HG02588 (cell line): ENCODE results near the gene NOS3.
A peak's percentile ranks its signal among the peaks of the same experiment; 100 is the strongest.
"Not testable (repeated sequence)": the region's sequence is repeated elsewhere in the genome, so short reads cannot be mapped to it uniquely, and the experiment has no call there.

ENCODE experiments used
- ATAC-seq: cut with Tn5 transposase; IDR thresholded peaks from one replicate; pipeline ENCODE4 v1.9.1; 2021; ENCODE audit warnings: mild to moderate bottlenecking, moderate library complexity; ENCODE audit not compliant: unreplicated experiment

The NOS3 gene

GRCh38 chr7:151013733-151014497 lies 23.1 kb downstream of the NOS3 start:
- ATAC-seq: no peak

DNA sequence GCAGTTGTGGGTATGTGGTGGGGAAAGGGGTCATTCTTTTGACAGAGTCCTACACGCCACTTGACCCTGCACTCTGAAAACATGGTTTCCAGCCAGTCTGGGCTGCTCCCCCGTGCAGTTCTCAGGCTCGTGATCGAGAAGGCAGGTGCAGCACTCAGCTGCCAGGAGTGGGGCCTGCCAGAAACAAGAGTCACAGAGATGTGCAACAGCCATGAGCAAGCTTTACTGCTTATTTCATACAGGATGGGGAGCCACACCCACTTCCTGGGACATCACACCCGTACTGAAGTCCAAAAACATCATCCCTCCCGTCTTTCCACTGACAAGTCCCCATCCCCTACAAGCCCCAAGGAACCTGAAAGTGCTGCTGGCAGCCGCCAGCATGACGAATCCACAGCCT lies 24.1 kb downstream of the NOS3 start:
- ATAC-seq: no peak

DNA sequence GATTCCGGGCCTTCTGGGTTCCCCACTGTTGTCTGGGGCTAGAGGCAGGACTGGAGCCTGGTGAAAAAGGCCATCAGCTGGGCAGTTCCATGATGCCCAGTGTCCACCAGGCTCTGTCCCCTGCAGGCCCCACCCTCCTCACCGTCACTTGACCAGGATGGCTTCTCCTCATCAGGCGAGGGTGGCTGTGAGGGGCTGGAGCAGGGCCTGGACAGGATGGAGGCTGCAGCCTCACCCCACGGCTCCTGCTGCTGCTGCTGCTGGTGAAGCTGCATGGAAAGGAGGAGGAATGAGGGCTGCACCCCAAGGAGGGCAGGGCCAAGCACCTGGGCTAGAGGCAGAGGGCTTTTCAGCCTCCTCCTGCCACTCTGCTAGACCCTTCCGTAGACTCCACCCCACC lies 25.1 kb downstream of the NOS3 start:
- ATAC-seq: no peak

- no peak for ATAC-seq
Measured at GRCh38 chr7:151016505-151016904, 25.7 kb downstream of the NOS3 start.

- no peak for ATAC-seq
Measured at GRCh38 chr7:151016942-151017341, 26.1 kb downstream of the NOS3 start.

DNA sequence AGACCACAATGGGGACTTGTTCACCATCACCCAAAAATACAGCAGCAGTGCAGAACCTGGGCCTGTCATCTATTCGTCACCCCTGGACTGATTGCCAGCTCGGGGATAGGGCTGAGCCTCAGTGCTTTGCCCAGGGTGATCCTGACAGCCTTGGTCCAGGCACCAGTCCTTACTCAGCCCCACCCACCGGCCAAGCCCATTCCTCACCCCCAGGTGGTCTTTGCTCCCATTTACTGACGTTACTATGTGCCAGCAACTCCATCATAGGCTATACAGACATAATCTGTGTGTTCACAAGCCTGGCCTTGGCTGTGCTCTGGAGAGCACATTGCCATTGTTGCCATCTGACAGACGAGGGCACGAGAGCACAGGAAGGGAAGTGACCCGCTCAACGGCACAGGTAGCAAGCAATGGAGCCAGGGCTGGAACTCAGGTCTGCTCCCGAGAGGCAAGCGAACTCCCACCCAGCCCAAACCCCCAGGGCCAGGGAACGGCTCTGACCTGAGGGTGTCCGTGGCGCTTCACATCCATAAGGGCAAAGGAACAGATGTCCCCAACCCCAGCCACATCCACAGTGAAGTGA lies 26.6 kb downstream of the NOS3 start:
- no peak for ATAC-seq

GRCh38 chr7:151017953-151018420 lies 27.2 kb downstream of the NOS3 start:
- peak; percentile 57 for ATAC-seq

DNA sequence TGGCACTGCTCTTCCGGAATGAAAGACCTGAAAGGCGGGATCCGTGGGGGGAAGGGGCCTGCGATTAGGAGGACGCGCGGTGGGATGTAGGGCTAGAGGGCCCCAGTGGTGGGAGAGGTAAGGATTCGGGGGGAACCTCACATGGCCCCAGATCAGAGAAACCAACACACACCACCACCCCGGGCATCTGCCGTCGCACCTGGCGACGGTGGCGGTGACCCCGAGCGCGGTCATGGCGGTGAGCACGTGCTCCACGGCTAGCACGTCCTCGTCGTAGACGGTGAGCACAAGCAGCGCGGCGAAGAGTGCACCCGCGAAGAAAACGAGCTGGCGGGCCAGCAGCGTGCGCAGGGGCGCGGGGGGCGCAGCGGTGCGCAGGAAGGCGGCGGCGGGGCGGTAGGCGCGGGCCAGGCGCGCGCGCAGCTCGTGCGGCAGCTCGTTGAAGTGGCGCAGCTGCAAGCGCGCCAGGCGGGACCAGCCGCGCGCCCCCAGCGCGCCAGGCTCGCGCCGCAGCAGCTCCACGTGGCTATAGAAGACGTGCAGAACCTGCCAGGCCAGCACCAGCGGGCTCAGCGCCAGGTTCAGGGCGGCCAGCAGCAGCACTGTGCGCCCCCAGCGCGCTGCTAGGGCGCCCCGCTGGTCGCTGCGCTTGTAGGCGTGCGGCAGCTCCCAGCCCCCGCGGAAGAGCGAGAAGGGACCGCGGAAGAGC lies 27.8 kb downstream of the NOS3 start:
- ATAC-seq: no peak

DNA sequence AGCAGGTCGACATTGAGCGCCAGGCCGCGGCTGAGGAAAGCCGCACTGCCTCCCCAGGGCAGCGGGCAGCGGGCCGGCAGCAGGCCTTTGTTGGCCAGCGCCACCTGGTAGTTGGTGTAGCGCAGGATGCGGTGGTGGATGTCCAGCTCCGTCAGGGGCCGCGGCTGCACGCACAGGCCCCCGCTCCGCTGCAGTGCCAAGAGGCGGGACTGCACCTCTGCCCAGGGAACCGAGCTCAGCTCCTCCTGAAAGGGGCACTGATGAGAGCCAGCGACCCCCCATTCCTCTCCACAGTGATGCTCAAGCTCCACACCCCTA lies 28.3 kb downstream of the NOS3 start:
- no peak for ATAC-seq

GRCh38 chr7:151020231-151020630 lies 29.4 kb downstream of the NOS3 start:
- no peak for ATAC-seq

- ATAC-seq: no peak
Measured at GRCh38 chr7:151023232-151023631, 32.4 kb downstream of the NOS3 start.

GRCh38 chr7:151024435-151025056 lies 33.7 kb downstream of the NOS3 start, which contains the start of gene ATG9B:
Gene ATG9B (minus strand): TSS chr7:151024494. CDS start chr7:151024423, 71 bp downstream.
- ATAC-seq: no peak

DNA sequence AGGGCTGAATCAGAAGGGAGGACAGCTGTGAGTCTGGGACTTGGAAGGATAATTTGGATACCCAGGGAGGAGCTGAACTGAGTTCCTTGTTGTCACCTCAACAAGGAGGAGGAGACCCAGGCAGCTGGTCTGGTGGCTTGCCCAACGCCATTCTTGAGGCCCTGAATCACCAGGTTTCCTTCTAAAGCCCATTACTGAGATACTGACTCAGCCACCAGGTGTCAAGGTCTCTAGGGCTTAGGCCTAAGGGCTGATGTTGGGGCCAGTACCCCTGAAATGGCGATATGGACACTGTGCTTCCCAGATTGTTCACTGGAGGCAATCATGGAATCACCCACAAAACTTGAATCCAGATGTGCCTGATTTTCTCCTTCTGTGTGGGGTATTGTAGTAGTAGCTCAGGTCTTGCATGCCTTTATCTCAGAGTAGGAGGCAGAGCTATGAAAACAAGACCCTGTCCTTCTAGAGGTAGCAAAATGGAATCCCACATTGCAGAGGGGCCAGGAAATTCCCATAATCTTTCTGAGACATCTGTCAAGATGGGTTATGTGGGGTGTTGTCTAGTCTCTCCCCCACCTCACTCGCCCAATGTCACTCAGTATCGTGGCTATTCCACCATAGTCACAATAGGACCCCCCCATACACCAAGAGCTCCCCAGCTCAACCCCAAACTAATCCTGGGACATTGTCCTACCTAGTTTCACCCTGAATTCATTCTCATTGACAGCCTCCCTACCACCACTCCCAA lies 35.3 kb downstream of the NOS3 start:
- ATAC-seq: no peak

DNA sequence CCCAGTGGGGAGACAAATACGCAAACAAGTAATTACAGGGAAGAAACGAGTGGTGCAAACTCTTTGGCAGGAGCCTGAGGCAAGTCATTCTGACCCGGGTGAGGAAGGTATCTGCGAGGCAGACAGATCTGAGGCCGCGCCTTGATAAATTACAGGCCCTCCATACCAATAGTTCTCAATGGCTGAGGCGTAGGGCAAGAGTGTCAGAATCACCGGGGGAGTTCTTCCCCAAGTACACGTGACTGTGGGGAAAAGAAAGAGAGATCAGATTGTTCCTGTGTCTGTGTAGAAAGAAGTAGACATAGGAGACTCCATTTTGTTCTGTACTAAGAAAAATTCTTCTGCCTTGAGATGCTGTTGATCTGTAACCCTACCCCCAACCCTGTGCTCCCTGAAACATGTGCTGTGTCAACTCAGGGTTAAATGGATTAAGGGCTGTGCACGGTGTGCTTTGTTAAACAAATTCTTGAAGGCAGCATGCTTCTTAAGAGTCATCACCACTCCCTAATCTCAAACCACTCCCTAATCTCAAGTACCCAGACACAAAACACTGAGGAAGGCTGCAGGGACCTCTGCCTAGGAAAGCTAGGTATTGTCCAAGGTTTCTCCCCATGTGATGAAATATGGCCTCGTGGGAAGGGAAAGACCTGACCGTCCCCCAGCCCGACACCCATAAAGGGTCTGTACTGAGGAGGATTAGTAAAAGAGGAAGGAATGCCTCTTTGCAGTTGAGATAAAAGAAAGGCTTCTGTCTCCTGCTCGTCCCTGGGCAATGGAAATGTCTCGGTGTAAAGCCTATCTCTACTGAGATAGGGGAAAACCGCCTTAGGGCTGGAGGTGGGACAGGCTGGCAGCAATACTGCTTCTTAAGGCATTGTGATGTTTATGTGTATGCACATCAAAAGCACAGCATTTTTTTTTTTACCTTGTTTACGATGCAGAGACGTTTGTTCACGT lies 36.2 kb downstream of the NOS3 start:
- not testable (repeated sequence) for ATAC-seq

GRCh38 chr7:151027728-151028130 lies 36.9 kb downstream of the NOS3 start:
- peak; percentile 3 for ATAC-seq

DNA sequence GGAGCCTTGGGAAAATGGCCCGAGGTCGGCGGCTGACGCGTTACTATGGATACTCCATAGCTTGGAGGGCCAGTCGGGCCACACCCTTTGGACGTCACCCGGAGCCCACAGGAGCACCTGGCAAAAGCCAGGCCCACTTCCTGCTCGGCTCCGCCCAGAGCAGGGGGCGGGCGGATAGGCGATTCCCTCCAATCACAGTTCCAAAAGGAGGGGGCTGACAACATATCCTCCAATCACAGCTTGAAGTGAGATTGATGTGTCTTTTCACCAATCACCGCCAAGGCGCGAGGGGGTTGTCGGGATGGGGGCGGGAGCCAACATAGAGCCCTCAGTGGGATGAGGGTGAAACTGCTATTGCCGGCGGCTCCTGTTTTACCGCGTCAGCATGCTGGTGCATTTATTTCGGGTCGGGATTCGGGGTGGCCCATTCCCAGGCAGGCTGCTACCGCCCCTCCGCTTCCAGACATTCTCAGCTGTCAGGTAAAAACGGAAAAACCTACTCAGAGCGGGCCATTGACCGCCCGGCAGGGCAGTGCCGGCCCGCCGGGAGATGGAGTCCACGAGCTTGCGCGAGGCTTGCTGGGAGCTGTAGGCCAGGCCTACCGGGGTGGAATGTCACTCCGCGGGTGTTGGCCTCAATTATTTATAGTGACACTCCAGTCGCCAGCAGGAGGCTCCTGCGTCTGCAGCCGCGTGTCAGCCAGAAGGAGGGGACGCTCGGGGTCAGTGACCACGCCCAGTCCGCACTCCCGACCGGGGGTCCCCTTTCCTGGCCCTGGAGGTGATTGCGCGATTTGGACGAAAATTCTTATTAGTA lies 37.5 kb downstream of the NOS3 start, which contains the start of gene ABCB8:
TSS of gene ABCB8 (plus strand) at position 320 of the 817 bp plus-strand sequence. CDS start at position 386, 66 bp downstream.
- ATAC-seq: peak; percentile 98

DNA sequence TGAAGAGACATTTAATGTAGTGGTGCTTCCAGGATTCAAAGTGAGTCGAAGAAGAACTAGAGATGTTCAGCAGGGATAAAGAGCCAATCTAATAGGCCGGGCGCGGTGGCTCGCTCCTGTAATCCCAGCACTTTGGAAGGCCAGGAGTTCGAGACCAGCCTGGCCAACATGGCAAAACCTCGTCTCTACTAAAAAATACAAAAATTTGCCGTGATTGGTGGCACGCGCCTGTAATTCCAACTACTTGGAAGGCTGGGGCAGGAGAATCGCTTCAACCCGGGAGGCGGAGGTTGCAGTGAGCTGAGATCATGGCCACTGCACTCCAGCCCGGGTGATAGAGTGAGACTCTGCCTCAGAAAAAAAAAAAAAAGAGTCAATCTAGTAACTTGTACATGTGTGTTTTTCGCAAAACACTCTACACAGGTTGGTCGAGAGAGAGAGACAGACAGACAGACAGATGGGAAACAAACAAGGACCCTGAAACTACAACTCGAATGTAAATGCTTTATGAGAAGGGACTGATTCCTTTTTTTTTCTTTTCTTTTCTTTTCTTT lies 38.2 kb downstream of the NOS3 start:
- no peak for ATAC-seq

DNA sequence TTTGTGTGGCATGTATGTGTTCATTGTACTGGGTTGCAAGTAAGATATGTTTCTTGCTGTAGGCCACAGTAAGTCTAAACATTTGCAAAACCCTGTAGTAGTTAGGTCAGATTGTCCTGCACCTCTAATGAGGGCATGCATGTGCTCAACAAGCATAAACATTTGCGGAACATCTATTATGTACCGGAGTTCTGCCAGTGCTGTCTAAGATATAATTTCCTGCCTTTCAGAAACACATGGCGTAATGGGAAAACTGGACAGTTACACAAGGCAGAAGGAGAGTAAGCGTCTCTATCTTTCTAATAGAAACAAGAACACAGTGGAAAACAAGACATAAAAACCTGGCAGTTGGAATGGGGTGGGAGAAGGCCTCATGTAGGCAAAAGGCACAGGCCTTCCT lies 40.2 kb downstream of the NOS3 start:
- no peak for ATAC-seq
